ENCODE results near the gene NCKAP5L. TPM values are rescaled to one million over a fixed set of nuclear protein-coding genes. Genes with fewer than 3 reads are reported as not detected.

The NCKAP5L gene
- total and polyA plus RNA-seq, 9 of the 15 experiments (the other 6 are each of a cell fraction or from before 2014, with no cell fraction given): 0.01 to 14.4 (median 3.7) TPM

GRCh38 chr12:49777341-49777740 lies 50.9 kb downstream of the NCKAP5L start:
- no TSS peak for BruUV-seq (replicated peaks)
- POLR2A ChIA-PET: interaction anchor here (0.9 to 1.4 kb wide), 4 partner anchors 10 to 36 kb away, joined by 3 to 6 read pairs (median 4); partner anchors contain the start of gene TMBIM6
- Histone ChIP-seq H3K4me1 (replicated peaks in 1 of 2; ENCODE audit: control insufficient read depth in 2 of 2, insufficient read depth in 2 of 2, low read length in 2 of 2) (peaks cover 0 to 6% of the 10 kb centered on the region in 2 experiments; a peak in 2 of 5 replicates), H3K27ac (ENCODE audit: extremely low read depth, low read depth, low read length) (no peak overlapping the region), H3K4me3 (no peak overlapping the region), H3K9me3 (replicated peaks; ENCODE audit: control insufficient read depth, insufficient read depth, low read depth, low read length) (no peaks in the 10 kb centered on the region), H2AFZ (ENCODE audit: low read depth, low read length) (no peak overlapping the region), H3K9ac (ENCODE audit: insufficient read depth in 1 of 2, low read depth in 2 of 2, low read length in 2 of 2) (no peak overlapping the region), H3K4me2 (ENCODE audit: insufficient read depth, low read length) (no peak overlapping the region), H4K20me1 (replicated peaks; ENCODE audit: control insufficient read depth, insufficient read depth, low read length) (no peaks in the 10 kb centered on the region), H3K79me2 (ENCODE audit: control insufficient read depth, insufficient read depth, low read length) (no peaks in the 10 kb centered on the region), H3K27me3 (ENCODE audit: control insufficient read depth in 2 of 2, insufficient read depth in 2 of 2, low read length in 2 of 2) (no peaks in the 10 kb centered on the region), H3K9me1 (ENCODE audit: control insufficient read depth, insufficient read depth, low read length) (no peaks in the 10 kb centered on the region), H3K36me3 (ENCODE audit: control insufficient read depth, insufficient read depth, low read length) (no peaks in the 10 kb centered on the region)
- WGBS (ENCODE audit: insufficient coverage, low coverage, missing lambda C conversion rate): 33% methylated on average over 2 of the region's 3 CpGs
- DNase-seq (ENCODE audit: extremely low read depth in 1 of 4, low spot score in 3 of 4) (no peak), ATAC-seq (no peak), FAIRE-seq (no peak)
- TF ChIP-seq KAT7 (CRISPR knock-in tag; IDR thresholded peaks at IDR 0.05; ENCODE audit: borderline replicate concordance) (no peak), GTF3C2 (IDR thresholded peaks at IDR 0.05; ENCODE audit: borderline replicate concordance, extremely low read depth, insufficient read length) (no peak), ZNF3 (CRISPR knock-in tag; IDR thresholded peaks at IDR 0.05) (no peak)
- in situ Hi-C loops (cut with MboI) (loop anchor here (5.0 kb wide), 2 partner anchors 60 to 280 kb away; partner anchors contain the start of gene ASIC1), intact Hi-C loops (cut with micrococcal nuclease) (loop anchor here (5.0 kb wide), 2 partner anchors 170 to 280 kb away; partner anchors contain the start of gene ASIC1)
- CTCF ChIA-PET (ENCODE audit: low intra/inter-chr PET ratio): interaction anchor here (1.3 to 5.8 kb wide), 3 partner anchors 61 to 293 kb away, joined by 3 to 63 read pairs (median 7); no protein-coding TSS in a partner anchor

Measured in K562 (cell line).